IMR-90 (cell line): Measurements from ENCODE around the gene SLC38A1.

Experiments used
- BHLHE40 ChIP-seq: fragments of 150-350 bp; IDR thresholded peaks from 2 replicates; pipeline ENCODE4 v1.6.1; 2016; ENCODE audit warnings: mild to moderate bottlenecking, low read depth, low read length
- CEBPB ChIP-seq: IDR thresholded peaks from 2 replicates; pipeline ENCODE4 v1.6.1; 2012; ENCODE audit warnings: low read depth, low read length, improper control_type of control experiment
- MAFK ChIP-seq: IDR thresholded peaks from 2 replicates; pipeline ENCODE4 v1.6.1; 2012; ENCODE audit warnings: low read depth, low read length, improper control_type of control experiment
- MAZ ChIP-seq: IDR thresholded peaks from 2 replicates; pipeline ENCODE4 v1.6.1; 2012; ENCODE audit warnings: low read depth, mild to moderate bottlenecking, low read length, improper control_type of control experiment, moderate library complexity, borderline replicate concordance
- MXI1 ChIP-seq: IDR thresholded peaks from 2 replicates; pipeline ENCODE4 v1.6.1; 2012; ENCODE audit warnings: low read depth, mild to moderate bottlenecking, low read length, moderate library complexity, borderline replicate concordance
- NFE2L2 ChIP-seq: fragments of 150-350 bp; IDR thresholded peaks from 2 replicates; pipeline ENCODE4 v1.6.1; 2016; ENCODE audit warnings: low read depth, mild to moderate bottlenecking, low read length
- POLR2A ChIP-seq: IDR thresholded peaks from 2 replicates; pipeline ENCODE4 v1.6.1; 2012; ENCODE audit warnings: mild to moderate bottlenecking, low read depth, low read length
- RAD21 ChIP-seq: IDR thresholded peaks from 2 replicates; pipeline ENCODE4 v1.6.1; 2012; ENCODE audit warnings: low read length, improper control_type of control experiment
- RCOR1 ChIP-seq: IDR thresholded peaks from 2 replicates; pipeline ENCODE4 v1.6.1; 2012; ENCODE audit warnings: mild to moderate bottlenecking, low read length, improper control_type of control experiment; ENCODE audit not compliant: insufficient replicate concordance
- RFX5 ChIP-seq: IDR thresholded peaks from 2 replicates; pipeline ENCODE4 v1.8.0; 2012; ENCODE audit warnings: low read depth, mild to moderate bottlenecking, low read length, moderate library complexity
- SMC3 ChIP-seq: fragments of 150-350 bp; IDR thresholded peaks from 2 replicates; pipeline ENCODE4 v1.6.1; 2016; ENCODE audit warnings: low read depth, mild to moderate bottlenecking, antibody characterized with exemption, low read length, moderate library complexity
- TF ChIP-seq, protein P1 (sequence below): conservative IDR thresholded peaks from 2 replicates; pipeline ENCODE4 v1.5.1; 2012; ENCODE audit warnings: mild to moderate bottlenecking, low read depth, low read length, improper control_type of control experiment

DNA sequence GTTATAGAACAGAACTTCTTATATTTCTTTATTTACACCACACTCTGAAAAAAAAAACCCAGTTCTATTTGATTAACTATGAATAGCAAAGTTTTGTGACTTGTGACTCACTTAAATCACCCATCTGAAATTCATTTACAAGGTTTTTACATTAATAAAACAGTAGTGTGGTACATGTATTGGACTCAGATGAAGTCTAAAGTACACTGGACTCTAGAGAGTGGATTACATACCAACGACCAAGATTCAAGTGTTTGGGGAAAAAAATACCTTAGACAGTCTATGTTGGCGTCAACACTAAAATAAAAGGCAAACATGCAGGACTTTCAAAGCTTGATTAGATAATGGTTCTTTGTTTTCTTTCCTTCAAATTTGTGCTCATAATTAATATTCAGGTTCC is 85.7 kb downstream of the SLC38A1 start:
- TF ChIP-seq NFE2L2 = no peak
- TF ChIP-seq, protein P1, sequence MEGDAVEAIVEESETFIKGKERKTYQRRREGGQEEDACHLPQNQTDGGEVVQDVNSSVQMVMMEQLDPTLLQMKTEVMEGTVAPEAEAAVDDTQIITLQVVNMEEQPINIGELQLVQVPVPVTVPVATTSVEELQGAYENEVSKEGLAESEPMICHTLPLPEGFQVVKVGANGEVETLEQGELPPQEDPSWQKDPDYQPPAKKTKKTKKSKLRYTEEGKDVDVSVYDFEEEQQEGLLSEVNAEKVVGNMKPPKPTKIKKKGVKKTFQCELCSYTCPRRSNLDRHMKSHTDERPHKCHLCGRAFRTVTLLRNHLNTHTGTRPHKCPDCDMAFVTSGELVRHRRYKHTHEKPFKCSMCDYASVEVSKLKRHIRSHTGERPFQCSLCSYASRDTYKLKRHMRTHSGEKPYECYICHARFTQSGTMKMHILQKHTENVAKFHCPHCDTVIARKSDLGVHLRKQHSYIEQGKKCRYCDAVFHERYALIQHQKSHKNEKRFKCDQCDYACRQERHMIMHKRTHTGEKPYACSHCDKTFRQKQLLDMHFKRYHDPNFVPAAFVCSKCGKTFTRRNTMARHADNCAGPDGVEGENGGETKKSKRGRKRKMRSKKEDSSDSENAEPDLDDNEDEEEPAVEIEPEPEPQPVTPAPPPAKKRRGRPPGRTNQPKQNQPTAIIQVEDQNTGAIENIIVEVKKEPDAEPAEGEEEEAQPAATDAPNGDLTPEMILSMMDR = no peak
- no peak for TF ChIP-seq POLR2A
- no peak for TF ChIP-seq RFX5
- no peak for TF ChIP-seq SMC3
- TF ChIP-seq MAZ = no peak
- no peak for TF ChIP-seq RCOR1
- no peak for TF ChIP-seq MXI1
- TF ChIP-seq MAFK = no peak
- no peak for TF ChIP-seq RAD21
- no peak for TF ChIP-seq CEBPB
- TF ChIP-seq BHLHE40 = no peak
